ENCODE data around the gene GABPB1. TPM values are rescaled to one million over a fixed set of nuclear protein-coding genes. Genes with fewer than 3 reads are reported as not detected.

The GABPB1 gene
- total RNA-seq, 2 donors from 2014 or later: 41.1 to 53.8 TPM

DNA sequence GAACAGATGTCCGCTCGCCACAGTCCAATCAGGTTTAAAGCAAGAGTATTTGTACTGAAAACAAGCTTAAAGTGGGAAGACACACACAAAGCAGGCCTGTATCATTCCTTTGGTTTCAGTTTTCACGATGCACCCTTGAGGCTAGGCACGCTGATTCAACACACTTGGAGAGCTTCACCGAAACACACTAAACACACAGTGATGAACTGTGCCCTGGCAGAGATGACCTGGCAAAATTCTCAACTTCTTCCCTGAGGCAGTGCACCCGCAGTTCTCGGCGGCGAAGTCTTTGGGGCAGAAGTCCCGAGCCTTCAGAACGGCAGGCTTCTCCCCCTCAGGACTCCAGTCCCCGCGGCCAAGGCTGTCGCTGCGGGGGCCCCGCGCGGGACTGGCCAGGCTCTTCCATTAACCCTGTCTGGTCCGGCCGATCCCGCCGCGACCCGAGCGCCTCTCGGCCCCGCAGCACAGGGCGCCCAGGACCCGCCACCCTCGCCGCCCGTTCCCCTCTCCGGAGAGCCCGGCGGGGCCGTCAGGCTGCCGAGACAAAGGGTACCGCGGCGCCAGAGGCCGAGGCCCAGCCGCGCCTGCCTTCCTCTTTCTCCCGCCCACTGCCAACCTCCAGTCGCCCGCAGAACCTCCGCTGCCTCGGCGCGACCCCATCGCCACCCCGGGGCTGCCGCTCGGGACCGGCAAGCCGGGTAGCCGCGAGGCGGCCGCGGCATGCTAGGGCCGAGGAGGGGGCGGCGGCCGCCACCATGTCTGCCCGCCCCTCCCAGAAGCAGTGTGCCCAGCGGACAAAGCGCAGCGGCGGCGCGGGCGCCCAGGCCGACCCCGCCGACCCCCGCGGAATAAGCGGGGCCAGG, 792 bp downstream of the GABPB1 start:
- H3K36me3 Mint-ChIP-seq: peaks cover 54% of the 10 kb centered on the region in 2 donors
- ATAC-seq: peak; percentile 59 to 68
- no peaks in the 10 kb centered on the region for H3K9me3 Mint-ChIP-seq
- DNase-seq (ENCODE audit: low spot score in 2 of 2): peak; percentile 65 to 74
- H3K27ac Mint-ChIP-seq: peak overlapping the region; percentile 100

DNA sequence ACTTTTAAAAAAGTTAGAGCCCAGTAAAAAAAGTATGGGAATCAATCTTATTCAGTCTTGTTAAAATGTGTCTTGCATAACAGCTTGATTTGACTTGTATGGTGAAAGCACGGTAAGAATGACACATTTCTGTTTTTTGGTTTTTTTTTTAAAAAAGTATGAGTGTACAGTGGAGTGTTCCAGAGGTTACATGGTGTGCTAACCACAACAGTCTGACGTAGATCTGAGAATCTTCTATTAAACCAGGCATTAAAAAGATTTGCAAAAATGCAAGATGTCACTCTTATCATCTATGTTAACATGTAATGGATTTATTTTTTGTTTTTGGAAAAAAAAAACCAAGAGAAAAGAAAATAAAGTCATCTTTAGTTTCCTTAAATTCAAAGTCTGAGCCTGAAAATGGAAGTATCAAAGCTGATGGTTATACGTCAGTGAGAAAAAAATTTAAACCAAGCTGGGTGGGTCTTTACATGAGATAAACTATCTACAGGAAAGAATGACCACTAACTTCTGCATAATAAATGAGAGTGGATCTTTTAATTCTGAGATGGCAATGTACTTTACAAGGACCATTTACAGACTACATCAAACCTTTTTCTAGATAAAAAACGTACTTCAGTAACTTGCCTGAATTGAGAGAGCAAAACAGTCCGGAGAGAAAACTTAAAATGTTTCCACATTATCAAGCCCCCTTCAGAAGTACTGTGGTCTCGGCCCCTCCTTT, 1.6 kb downstream of the GABPB1 start:
- H3K36me3 Mint-ChIP-seq: peaks cover 50 to 54% of the 10 kb centered on the region in 2 donors
- ATAC-seq (peak; percentile 65 to 73), DNase-seq (ENCODE audit: low spot score in 2 of 2) (no peak)
- H3K27ac Mint-ChIP-seq: peak overlapping the region; percentile 99 to 100
- H3K9me3 Mint-ChIP-seq: no peaks in the 10 kb centered on the region

DNA sequence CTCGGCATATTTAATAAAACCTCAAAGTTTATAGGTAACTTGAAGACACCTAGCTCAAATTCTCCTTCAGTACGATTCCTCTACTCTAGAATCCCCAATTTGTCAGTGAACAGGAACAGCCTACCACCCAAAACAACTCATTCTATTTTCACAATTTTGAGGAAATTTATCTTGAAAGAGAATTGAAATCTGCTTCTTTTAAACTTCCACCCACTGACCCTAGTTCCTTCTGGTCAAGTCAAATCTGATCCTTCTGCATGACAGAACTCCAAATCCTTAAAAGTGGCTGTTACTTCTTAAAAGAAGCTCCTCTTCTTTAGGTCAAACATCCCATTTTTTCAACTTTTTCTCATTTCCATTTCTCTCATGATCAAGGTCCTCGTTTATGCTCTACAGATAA, 4.4 kb downstream of the GABPB1 start:
- peak overlapping the region in 1 of 2 donors; percentile 92 for H3K27ac Mint-ChIP-seq
- no peak for DNase-seq (ENCODE audit: low spot score in 2 of 2)
- no peaks in the 10 kb centered on the region for H3K9me3 Mint-ChIP-seq
- peaks cover 26 to 31% of the 10 kb centered on the region in 2 donors for H3K36me3 Mint-ChIP-seq
- ATAC-seq: no peak

- Mint-ChIP-seq H3K27ac (no peak overlapping the region), H3K36me3 (no peaks in the 10 kb centered on the region), H3K9me3 (no peaks in the 10 kb centered on the region)
- DNase-seq (ENCODE audit: low spot score in 2 of 2) (no peak), ATAC-seq (no peak)
Observed at GRCh38 chr15:50345298-50345697, 9.7 kb downstream of the GABPB1 start.

DNA sequence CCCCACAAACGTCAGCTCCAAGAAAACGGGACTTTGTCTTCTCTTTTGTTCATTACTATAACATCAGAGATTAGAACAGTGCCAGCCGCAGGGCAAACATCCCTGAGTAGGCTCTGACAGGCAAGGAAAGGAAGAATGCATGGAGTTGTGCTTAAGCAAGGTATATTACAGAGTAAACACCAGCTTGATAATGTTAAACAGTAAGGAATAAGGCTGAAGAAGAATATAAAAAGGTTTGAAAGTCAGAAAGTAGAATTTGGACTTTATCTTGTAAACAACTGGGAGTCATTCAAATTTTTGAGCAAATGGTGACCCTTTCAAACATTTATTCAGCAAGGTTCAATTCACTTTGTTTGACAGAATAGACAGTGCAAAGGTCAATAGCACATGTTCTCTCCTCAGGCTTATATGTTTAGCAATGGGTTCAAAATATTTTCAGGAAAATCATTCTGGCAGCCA, 11.0 kb downstream of the GABPB1 start:
- Mint-ChIP-seq H3K9me3 (no peaks in the 10 kb centered on the region), H3K27ac (no peak overlapping the region), H3K36me3 (peaks cover 0 to 5% of the 10 kb centered on the region in 2 donors)
- ATAC-seq (no peak), DNase-seq (ENCODE audit: low spot score in 2 of 2) (no peak)

DNA sequence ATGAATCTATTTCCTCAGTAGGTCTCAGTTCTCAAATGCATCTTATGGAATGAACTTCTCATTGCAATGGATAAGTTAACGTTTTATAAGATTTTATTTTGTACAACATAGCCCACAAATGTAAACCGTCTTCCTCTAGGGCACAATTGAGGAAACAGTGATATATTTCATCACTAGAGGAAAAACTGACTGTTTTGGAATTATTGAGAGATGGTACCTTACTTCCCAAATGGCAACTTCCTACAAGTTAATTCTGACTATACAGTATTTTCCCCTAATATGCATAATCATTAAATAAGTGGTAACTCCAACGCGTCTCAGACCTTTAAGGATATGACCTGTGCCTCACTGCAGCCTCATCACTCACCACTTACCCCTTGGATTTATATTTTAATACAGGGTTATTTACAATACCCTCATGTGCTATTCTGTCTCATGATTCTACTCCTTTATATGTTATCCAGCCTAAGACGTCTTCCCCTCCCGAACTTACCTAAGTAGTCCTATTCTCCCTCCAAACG, 13.3 kb downstream of the GABPB1 start:
- Mint-ChIP-seq H3K36me3 (peaks cover 0 to 5% of the 10 kb centered on the region in 2 donors), H3K9me3 (no peaks in the 10 kb centered on the region), H3K27ac (no peak overlapping the region)
- DNase-seq (ENCODE audit: low spot score in 2 of 2) (no peak), ATAC-seq (no peak)

DNA sequence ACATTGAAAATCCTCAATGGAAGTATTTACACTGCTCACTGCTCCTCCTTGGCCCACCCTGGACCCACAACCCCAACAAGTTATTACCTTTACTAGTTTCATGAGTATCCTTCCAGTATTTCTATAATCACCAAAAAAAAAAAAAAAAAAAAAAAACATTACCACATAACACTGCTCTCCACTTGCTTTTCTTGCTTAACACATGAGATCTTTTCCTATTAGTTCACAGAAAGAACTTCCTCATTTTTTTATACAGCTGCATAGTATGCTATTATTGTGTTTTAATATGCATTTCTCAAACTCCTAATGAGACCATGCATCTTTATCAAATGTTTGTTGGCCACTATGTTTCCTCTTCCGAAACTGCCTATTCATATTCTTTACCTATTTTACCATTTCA, 14.6 kb downstream of the GABPB1 start:
- peaks cover 0 to 5% of the 10 kb centered on the region in 2 donors for H3K36me3 Mint-ChIP-seq
- no peak overlapping the region for H3K27ac Mint-ChIP-seq
- ATAC-seq: no peak
- no peaks in the 10 kb centered on the region for H3K9me3 Mint-ChIP-seq
- no peak for DNase-seq (ENCODE audit: low spot score in 2 of 2)

GRCh38 chr15:50339717-50340116, 15.3 kb downstream of the GABPB1 start:
- H3K27ac Mint-ChIP-seq: no peak overlapping the region
- H3K9me3 Mint-ChIP-seq: no peaks in the 10 kb centered on the region
- peaks cover 0 to 5% of the 10 kb centered on the region in 2 donors for H3K36me3 Mint-ChIP-seq
- DNase-seq (ENCODE audit: low spot score in 2 of 2): no peak
- ATAC-seq: no peak

DNA sequence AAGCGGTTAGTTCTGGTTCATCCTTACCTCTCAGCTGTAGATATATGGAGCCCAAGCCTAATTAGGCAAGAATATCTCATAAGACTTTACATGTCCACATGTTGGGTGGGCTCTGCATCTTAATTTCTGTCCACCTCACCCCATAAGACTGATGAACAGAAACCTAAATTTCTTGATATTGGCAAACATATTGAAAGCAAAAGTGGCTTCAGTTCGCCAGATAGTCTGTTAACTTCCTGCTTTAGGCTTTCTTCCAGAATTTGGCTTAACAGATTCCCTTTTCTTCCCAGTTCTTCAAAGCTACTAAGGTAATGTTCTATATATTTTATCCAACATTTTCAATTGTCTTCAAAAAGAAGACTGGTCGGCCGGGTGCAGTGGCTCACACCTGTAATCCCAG, 19.7 kb downstream of the GABPB1 start:
- no peak for ATAC-seq
- peaks cover 0 to 11% of the 10 kb centered on the region in 2 donors for H3K36me3 Mint-ChIP-seq
- H3K27ac Mint-ChIP-seq: peak overlapping the region in 1 of 2 donors; percentile 44
- DNase-seq (ENCODE audit: low spot score in 2 of 2): no peak
- H3K9me3 Mint-ChIP-seq: no peaks in the 10 kb centered on the region

DNA sequence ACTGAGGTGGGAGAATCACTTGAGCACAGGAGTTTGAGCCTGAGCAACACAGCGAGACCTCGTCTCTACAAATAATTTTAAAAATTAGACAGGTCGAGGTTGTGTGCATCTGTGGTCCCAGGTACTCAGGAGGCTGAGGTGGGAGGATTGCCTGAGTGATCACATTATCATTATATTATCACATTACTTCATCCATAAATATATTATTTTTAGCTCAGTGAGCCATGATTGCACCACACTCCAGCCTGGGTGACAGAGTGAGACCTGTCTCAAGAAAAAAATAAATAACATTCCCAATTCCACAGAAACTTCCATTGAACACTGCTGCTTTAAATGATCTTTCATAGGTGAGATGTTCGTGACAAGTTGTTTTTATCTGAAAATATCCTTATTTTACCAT, 21.8 kb downstream of the GABPB1 start:
- H3K36me3 Mint-ChIP-seq: peaks cover 0 to 6% of the 10 kb centered on the region in 2 donors
- DNase-seq (ENCODE audit: low spot score in 2 of 2) (no peak), ATAC-seq (no peak)
- H3K27ac Mint-ChIP-seq: no peak overlapping the region
- H3K9me3 Mint-ChIP-seq: no peaks in the 10 kb centered on the region

DNA sequence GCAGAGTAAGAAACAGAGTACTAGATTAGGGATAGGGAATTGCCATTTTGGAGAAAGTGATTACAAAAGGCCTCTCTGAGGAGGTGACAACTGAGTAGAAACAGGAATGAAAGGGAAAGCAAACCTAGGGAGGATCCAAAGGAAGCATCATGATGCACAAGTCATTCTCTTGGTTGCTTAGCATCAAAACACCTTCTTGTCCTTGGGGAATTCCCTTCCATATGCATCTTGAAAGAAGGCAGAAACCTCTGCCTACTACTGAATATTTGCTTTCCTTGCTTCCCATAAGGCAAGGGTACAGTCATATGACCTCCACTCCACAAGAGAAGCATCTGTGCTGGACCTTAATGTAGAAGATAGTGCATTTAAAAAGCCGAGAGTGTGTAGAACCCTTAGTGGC, 24.1 kb downstream of the GABPB1 start:
- Mint-ChIP-seq H3K27ac (peak overlapping the region; percentile 0 to 54), H3K9me3 (no peaks in the 10 kb centered on the region), H3K36me3 (peaks cover 0 to 6% of the 10 kb centered on the region in 2 donors)
- DNase-seq (ENCODE audit: low spot score in 2 of 2) (no peak), ATAC-seq (peak; percentile 90 to 96)

DNA sequence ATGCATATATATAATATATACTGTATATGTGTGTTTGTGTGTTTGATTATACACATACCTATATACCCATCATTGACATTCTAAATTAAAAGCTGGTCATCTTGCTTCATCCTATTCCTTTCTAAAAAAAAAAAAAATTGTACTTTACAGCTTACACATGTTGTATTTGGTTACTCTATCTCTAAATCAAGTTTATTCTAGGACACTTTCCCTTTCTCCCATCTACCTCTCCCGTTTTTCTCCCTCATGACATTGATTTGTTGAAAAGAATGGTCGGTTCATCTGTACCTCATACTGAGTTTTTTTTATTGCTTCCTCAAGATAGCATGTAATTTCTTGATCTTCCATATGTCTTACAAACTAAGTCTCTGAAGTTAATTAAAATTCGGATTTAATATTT, 26.9 kb downstream of the GABPB1 start:
- DNase-seq (ENCODE audit: low spot score in 2 of 2) (no peak), ATAC-seq (no peak)
- peaks cover 0 to 7% of the 10 kb centered on the region in 2 donors for H3K36me3 Mint-ChIP-seq
- H3K27ac Mint-ChIP-seq: no peak overlapping the region
- H3K9me3 Mint-ChIP-seq: no peaks in the 10 kb centered on the region

DNA sequence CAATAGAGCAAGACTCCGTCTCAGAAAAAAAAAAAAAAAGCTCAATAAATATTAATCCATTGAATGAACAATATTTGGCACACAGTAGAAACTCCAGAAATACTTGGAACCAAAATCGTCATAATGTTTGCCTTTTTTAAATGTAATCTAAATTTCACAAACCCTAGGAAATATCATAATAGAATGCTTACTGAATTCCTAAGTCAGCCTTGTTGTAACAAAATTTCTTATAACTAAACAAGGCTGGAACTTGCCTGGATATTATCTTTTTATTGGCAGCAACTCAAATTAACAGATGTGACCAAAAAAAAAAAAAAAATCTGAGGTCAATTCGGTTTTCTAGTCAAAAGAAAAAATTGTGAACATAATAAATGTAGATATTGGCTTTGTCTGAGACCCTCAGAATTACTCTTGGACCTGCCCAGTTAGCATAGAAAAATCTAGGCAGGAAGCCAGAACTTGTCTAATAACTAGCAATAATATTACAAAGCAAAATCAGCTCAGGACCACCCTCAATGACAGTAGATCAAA, 33.3 kb downstream of the GABPB1 start:
- ATAC-seq (no peak), DNase-seq (ENCODE audit: low spot score in 2 of 2) (no peak)
- Mint-ChIP-seq H3K9me3 (no peaks in the 10 kb centered on the region), H3K36me3 (peaks cover 0 to 7% of the 10 kb centered on the region in 2 donors), H3K27ac (peak overlapping the region in 1 of 2 donors; percentile 72)

DNA sequence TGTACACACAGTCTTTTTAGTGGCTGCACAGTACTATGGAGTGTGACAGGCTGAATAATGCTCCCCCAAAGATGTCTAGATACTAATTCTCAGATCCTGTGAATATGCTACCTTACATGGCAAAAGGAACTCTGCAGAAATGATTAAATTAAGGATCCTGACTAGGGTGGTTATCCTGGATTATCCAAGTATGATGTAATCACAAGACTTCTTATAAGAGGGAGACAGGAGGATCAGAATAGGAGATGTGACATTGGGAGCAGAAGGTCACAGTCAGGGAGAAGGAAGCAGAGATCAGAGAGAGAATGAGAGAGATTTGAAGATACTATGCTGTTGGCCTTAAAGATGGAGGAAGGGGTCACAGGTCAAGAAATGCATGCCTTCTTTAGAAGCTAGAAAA, 34.5 kb downstream of the GABPB1 start:
- Mint-ChIP-seq H3K9me3 (no peaks in the 10 kb centered on the region), H3K27ac (peak overlapping the region in 1 of 2 donors; percentile 30), H3K36me3 (peaks cover 0 to 6% of the 10 kb centered on the region in 2 donors)
- ATAC-seq: no peak
- no peak for DNase-seq (ENCODE audit: low spot score in 2 of 2)

DNA sequence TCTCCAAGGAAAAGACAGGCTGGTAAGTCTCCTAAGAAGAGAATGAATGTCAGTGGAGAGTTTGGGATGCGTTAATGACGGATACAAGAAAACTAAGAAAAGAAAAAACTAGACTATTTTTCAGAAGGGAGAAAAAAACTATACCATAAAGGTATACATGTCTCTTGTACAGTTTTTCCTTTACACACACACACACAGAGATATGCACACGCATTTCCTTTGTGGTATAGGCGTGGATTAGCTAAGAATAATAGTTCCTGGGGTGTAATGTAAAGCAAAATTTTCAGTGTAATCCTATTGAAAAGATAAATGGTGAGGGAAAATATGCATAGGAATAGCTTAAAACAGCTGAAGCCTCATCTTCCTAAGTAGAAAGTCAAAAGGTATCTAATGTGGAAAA, 36.3 kb downstream of the GABPB1 start:
- ATAC-seq (no peak), DNase-seq (ENCODE audit: low spot score in 2 of 2) (no peak)
- H3K9me3 Mint-ChIP-seq: no peaks in the 10 kb centered on the region
- H3K27ac Mint-ChIP-seq: peak overlapping the region; percentile 52 to 92
- no peaks in the 10 kb centered on the region for H3K36me3 Mint-ChIP-seq

DNA sequence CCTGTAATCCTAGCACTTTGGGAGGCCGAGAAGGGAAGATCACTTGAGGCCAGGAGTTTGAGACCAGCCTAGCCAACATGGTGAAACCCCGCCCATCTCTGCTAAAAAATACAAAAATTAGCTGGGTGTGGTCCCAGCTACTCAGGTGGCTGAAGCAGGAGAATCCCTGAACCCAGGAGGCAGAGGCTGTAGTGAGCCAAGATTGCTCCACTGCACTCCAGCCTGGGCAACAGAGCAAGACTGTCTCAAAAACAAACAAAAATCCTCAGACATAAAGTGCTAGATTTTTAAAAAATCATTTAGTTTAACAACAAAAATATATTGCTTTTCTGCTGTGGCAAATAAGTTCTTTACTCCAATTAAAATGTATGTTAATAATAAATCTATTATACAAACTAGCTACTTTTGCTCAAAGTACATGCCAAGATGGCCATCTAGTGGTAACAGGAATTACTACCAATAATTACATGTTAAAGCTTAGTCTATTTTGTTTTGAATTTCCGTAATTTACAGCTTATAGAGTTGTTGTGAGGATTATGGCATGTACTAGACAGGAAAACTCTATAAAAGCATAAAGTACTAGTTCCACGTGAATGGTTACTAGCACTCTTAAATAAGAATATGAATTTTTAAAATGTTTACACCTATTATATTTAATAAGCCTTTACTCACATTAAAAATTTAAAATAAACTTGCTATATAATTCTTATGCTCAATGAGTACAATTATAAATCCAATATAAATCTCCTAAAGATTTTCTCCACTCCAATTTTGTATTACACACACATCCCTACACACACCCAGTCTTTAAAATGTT, 39.0 kb downstream of the GABPB1 start:
- peak in 1 of 2 donors; percentile 54 for ATAC-seq
- no peak for DNase-seq (ENCODE audit: low spot score in 2 of 2)
- peaks cover 0 to 5% of the 10 kb centered on the region in 2 donors for H3K36me3 Mint-ChIP-seq
- H3K9me3 Mint-ChIP-seq: no peaks in the 10 kb centered on the region
- H3K27ac Mint-ChIP-seq: no peak overlapping the region
